Liver (tissue), 9 donors: ENCODE measurements around the gene DHRS9. TPM values are rescaled to one million over a fixed set of nuclear protein-coding genes. Genes with fewer than 3 reads are reported as not detected.

Experiments
- DNase-seq: peaks from one replicate; pipeline ENCODE4 v3.0.0-alpha.2; 2017; ENCODE audit warnings: low spot score
- H3K27ac ChIP-seq, 2 donors: one replicate each; pipeline ENCODE4 v1.7.0; 2013; ENCODE audit warnings: inconsistent platforms in 2 of 2, low read length in 2 of 2, control low read depth in 1 of 2, low read depth in 1 of 2, mild to moderate bottlenecking in 1 of 2
- H3K27me3 ChIP-seq, 4 donors: one replicate each; pipeline versions ENCODE4 v1.6.1 to v1.7.0; 2013; ENCODE audit warnings: low read length in 3 of 4, inconsistent platforms in 1 of 4, mild to moderate bottlenecking in 1 of 4, moderate library complexity in 1 of 4; ENCODE audit not compliant: control insufficient read depth in 4 of 4, insufficient read depth in 4 of 4
- H3K36me3 ChIP-seq, 4 donors: one replicate each; pipeline versions ENCODE4 v1.6.1 to v1.7.0; 2013; ENCODE audit warnings: low read length in 3 of 4, mild to moderate bottlenecking in 3 of 4, low read depth in 1 of 4, moderate library complexity in 1 of 4; ENCODE audit not compliant: control insufficient read depth in 4 of 4, insufficient read depth in 3 of 4
- H3K4me1 ChIP-seq, 4 donors: one replicate each; pipeline versions ENCODE4 v1.6.1 to v1.7.0; 2013; ENCODE audit warnings: low read length in 3 of 4, mild to moderate bottlenecking in 3 of 4, moderate library complexity in 1 of 4; ENCODE audit not compliant: control insufficient read depth in 4 of 4, insufficient read depth in 4 of 4
- H3K4me3 ChIP-seq, 3 donors: one replicate each; pipeline versions ENCODE4 v1.6.1 to v1.7.0; 2013; ENCODE audit warnings: low read length in 3 of 3, control low read depth in 1 of 3, low read depth in 1 of 3, mild to moderate bottlenecking in 1 of 3
- H3K9ac ChIP-seq, 2 donors: one replicate each; pipeline ENCODE4 v1.7.0; 2013; ENCODE audit warnings: low read length in 2 of 2, mild to moderate bottlenecking in 2 of 2, moderate library complexity in 2 of 2, control low read depth in 1 of 2, low read depth in 1 of 2
- H3K9me3 ChIP-seq, 4 donors: one replicate each; pipeline versions ENCODE4 v1.6.1 to v1.7.0; 2013; ENCODE audit warnings: low read length in 3 of 4; ENCODE audit not compliant: control insufficient read depth in 4 of 4
- EGR1 ChIP-seq, 2 donors: IDR thresholded peaks; 2 replicates each; pipeline ENCODE4 v1.6.1; 2016 to 2018; ENCODE audit warnings: antibody characterized with exemption in 2 of 2, low read depth in 2 of 2
- FOXA1 ChIP-seq: IDR thresholded peaks from 2 replicates; pipeline ENCODE4 v1.6.1; 2016; ENCODE audit warnings: antibody characterized with exemption
- FOXA2 ChIP-seq: IDR thresholded peaks from 2 replicates; pipeline ENCODE4 v1.6.1; 2016; ENCODE audit warnings: antibody characterized with exemption
- GABPA ChIP-seq, 2 donors: IDR thresholded peaks in 1 of 2; conservative IDR thresholded peaks in 1 of 2; 2 replicates each; pipeline ENCODE4 v1.6.1; 2016; ENCODE audit warnings: antibody characterized with exemption in 2 of 2, mild to moderate bottlenecking in 1 of 2, moderate library complexity in 1 of 2
- HNF4A ChIP-seq, 2 donors: conservative IDR thresholded peaks; 2 replicates each; pipeline ENCODE4 v1.6.1; 2016; ENCODE audit warnings: antibody characterized with exemption in 2 of 2, mild to moderate bottlenecking in 2 of 2
- HNF4G ChIP-seq: IDR thresholded peaks from 2 replicates; pipeline ENCODE4 v1.6.1; 2016; ENCODE audit warnings: antibody characterized with exemption
- JUND ChIP-seq, 2 donors: IDR thresholded peaks; 2 replicates each; pipeline ENCODE4 v1.6.1; 2016; ENCODE audit warnings: antibody characterized with exemption in 2 of 2
- NR2F2 ChIP-seq: IDR thresholded peaks from 2 replicates; pipeline ENCODE4 v1.6.1; 2016; ENCODE audit warnings: antibody characterized with exemption
- RAD21 ChIP-seq, 2 donors: IDR thresholded peaks; 2 replicates each; pipeline ENCODE4 v1.6.1; 2016; ENCODE audit warnings: antibody characterized with exemption in 2 of 2, mild to moderate bottlenecking in 2 of 2
- RXRA ChIP-seq, 2 donors: IDR thresholded peaks; 2 replicates each; pipeline ENCODE4 v1.6.1; 2017 to 2018; ENCODE audit warnings: antibody characterized with exemption in 2 of 2, mild to moderate bottlenecking in 1 of 2
- SP1 ChIP-seq: IDR thresholded peaks from 2 replicates; pipeline ENCODE4 v1.6.1; 2018; ENCODE audit warnings: antibody characterized with exemption, mild to moderate bottlenecking
- YY1 ChIP-seq: IDR thresholded peaks from 2 replicates; pipeline ENCODE4 v1.6.1; 2016; ENCODE audit warnings: antibody characterized with exemption, mild to moderate bottlenecking
- WGBS: extraction: QIAGEN DNeasy Blood & Tissue Kit; methylation state at CpG from one replicate; pipeline ENCODE4 v1.1.7; 2013; 5-methylcytosine and 5-hydroxymethylcytosine counted together
- polyA plus RNA-seq, 2 donors: library from polyadenylated mRNA; stranded (reverse) in 1 of 2; unstranded in 1 of 2; fragments of 200-250 nt in 1 of 2; fragments of >200 nt in 1 of 2; fragmentation: Nextera tagmentation in 1 of 2; extraction: Ambion mirVana in 1 of 2; gene quantifications; one replicate each; pipeline versions ENCODE4 v1.2.1 to v1.2.3, GENCODE V29; 2013 to 2015
- total RNA-seq, 2 donors: library from RNA; depleted of rRNA; stranded (reverse); fragments of >200 nt; gene quantifications; one replicate each; pipeline ENCODE4 v1.2.3, GENCODE V29; 2014
- TF ChIP-seq, protein P1 (sequence below): fragments of 150-350 bp; IDR thresholded peaks from 2 replicates; pipeline ENCODE4 v1.5.1; 2017; ENCODE audit warnings: improper control_type of control experiment, low read depth, low read length; ENCODE audit not compliant: missing input control
- TF ChIP-seq, protein P2 (sequence below): IDR thresholded peaks from 2 replicates; pipeline ENCODE4 v1.6.1; 2016; ENCODE audit warnings: antibody characterized with exemption
- TF ChIP-seq, protein P3 (sequence below): IDR thresholded peaks from 2 replicates; pipeline ENCODE4 v1.6.1; 2016; ENCODE audit warnings: antibody characterized with exemption, mild to moderate bottlenecking
- TF ChIP-seq, protein P4 (sequence below): IDR thresholded peaks from 2 replicates; pipeline ENCODE4 v1.6.1; 2016; ENCODE audit warnings: antibody characterized with exemption
- TF ChIP-seq, protein P5 (sequence below): IDR thresholded peaks from 2 replicates; pipeline ENCODE4 v1.6.1; 2016; ENCODE audit warnings: antibody characterized with exemption
- donor health status: healthy.
- donor health status: healthy.
- donor health status: healthy.
- donor health status: healthy.
- donor health status: healthy.

The DHRS9 gene
- total and polyA plus RNA-seq, 4 donors = 0.25 to 0.93 (median 0.63) TPM

DNA sequence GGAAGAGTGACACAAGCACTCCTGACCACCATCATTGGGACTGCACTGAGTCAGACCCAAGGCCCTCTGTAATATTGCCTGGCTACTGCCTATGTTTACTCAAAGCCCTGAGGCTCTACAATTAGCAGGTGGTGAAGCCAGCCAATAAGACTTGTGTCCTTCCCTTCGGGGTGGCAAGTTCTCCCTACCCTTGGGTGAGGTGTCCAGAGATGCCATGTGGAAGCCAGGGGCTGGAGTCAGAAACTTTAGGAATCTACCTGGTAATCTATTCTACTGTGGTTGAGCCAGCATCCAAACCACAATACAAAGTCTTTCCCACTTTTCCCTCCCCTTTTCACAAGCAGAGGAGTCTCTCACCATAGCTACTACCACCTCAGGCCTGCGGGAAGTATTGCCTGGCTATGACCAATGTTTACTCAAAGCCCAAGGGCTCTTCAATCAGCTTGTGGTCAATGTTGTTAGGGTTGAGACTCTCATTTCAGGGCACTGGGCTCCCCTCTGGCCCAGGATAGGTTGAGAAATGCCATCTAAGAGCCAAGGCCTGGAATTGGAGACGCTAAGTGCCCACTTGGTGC is 17.6 kb downstream of the DHRS9 start:
- Histone ChIP-seq H3K27me3 (no peaks in the 10 kb centered on the region), H3K4me1 (no peaks in the 10 kb centered on the region), H3K4me3 (no peak overlapping the region), H3K36me3 (peaks cover 0 to 1% (median 0%) of the 10 kb centered on the region in 4 donors), H3K9me3 (no peaks in the 10 kb centered on the region), H3K27ac (no peak overlapping the region), H3K9ac (no peak overlapping the region)
- DNase-seq = no peak
- TF ChIP-seq FOXA2 (no peak), RAD21 (IDR thresholded peaks at IDR 0.05) (no peak), EGR1 (IDR thresholded peaks at IDR 0.05; ENCODE audit: low read depth in 2 of 2) (no peak), RXRA (IDR thresholded peaks at IDR 0.05) (no peak), JUND (IDR thresholded peaks at IDR 0.05) (no peak), GABPA (IDR thresholded peaks at IDR 0.05 in 1 of 2, conservative IDR thresholded peaks at IDR 0.05 in 1 of 2) (no peak), NR2F2 (no peak), HNF4G (no peak), YY1 (no peak), FOXA1 (no peak), HNF4A (conservative IDR thresholded peaks at IDR 0.05) (no peak), SP1 (no peak)
- TF ChIP-seq, protein P1, sequence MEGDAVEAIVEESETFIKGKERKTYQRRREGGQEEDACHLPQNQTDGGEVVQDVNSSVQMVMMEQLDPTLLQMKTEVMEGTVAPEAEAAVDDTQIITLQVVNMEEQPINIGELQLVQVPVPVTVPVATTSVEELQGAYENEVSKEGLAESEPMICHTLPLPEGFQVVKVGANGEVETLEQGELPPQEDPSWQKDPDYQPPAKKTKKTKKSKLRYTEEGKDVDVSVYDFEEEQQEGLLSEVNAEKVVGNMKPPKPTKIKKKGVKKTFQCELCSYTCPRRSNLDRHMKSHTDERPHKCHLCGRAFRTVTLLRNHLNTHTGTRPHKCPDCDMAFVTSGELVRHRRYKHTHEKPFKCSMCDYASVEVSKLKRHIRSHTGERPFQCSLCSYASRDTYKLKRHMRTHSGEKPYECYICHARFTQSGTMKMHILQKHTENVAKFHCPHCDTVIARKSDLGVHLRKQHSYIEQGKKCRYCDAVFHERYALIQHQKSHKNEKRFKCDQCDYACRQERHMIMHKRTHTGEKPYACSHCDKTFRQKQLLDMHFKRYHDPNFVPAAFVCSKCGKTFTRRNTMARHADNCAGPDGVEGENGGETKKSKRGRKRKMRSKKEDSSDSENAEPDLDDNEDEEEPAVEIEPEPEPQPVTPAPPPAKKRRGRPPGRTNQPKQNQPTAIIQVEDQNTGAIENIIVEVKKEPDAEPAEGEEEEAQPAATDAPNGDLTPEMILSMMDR = no peak
- TF ChIP-seq, protein P2, sequence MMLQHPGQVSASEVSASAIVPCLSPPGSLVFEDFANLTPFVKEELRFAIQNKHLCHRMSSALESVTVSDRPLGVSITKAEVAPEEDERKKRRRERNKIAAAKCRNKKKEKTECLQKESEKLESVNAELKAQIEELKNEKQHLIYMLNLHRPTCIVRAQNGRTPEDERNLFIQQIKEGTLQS = no peak
- TF ChIP-seq, protein P3, sequence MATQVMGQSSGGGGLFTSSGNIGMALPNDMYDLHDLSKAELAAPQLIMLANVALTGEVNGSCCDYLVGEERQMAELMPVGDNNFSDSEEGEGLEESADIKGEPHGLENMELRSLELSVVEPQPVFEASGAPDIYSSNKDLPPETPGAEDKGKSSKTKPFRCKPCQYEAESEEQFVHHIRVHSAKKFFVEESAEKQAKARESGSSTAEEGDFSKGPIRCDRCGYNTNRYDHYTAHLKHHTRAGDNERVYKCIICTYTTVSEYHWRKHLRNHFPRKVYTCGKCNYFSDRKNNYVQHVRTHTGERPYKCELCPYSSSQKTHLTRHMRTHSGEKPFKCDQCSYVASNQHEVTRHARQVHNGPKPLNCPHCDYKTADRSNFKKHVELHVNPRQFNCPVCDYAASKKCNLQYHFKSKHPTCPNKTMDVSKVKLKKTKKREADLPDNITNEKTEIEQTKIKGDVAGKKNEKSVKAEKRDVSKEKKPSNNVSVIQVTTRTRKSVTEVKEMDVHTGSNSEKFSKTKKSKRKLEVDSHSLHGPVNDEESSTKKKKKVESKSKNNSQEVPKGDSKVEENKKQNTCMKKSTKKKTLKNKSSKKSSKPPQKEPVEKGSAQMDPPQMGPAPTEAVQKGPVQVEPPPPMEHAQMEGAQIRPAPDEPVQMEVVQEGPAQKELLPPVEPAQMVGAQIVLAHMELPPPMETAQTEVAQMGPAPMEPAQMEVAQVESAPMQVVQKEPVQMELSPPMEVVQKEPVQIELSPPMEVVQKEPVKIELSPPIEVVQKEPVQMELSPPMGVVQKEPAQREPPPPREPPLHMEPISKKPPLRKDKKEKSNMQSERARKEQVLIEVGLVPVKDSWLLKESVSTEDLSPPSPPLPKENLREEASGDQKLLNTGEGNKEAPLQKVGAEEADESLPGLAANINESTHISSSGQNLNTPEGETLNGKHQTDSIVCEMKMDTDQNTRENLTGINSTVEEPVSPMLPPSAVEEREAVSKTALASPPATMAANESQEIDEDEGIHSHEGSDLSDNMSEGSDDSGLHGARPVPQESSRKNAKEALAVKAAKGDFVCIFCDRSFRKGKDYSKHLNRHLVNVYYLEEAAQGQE = no peak
- TF ChIP-seq, protein P4, sequence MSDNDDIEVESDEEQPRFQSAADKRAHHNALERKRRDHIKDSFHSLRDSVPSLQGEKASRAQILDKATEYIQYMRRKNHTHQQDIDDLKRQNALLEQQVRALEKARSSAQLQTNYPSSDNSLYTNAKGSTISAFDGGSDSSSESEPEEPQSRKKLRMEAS = no peak
- TF ChIP-seq, protein P5, sequence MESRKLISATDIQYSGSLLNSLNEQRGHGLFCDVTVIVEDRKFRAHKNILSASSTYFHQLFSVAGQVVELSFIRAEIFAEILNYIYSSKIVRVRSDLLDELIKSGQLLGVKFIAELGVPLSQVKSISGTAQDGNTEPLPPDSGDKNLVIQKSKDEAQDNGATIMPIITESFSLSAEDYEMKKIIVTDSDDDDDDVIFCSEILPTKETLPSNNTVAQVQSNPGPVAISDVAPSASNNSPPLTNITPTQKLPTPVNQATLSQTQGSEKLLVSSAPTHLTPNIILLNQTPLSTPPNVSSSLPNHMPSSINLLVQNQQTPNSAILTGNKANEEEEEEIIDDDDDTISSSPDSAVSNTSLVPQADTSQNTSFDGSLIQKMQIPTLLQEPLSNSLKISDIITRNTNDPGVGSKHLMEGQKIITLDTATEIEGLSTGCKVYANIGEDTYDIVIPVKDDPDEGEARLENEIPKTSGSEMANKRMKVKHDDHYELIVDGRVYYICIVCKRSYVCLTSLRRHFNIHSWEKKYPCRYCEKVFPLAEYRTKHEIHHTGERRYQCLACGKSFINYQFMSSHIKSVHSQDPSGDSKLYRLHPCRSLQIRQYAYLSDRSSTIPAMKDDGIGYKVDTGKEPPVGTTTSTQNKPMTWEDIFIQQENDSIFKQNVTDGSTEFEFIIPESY = no peak
- WGBS = 95% methylated on average over 3 of the region's 3 CpGs
